CD8-positive, alpha-beta memory T cell (primary cell): ENCODE results near the gene LRRK1. TPM values are rescaled to one million over a fixed set of nuclear protein-coding genes. Genes with fewer than 3 reads are reported as not detected.

Source experiments
- CTCF ChIA-PET: fragments of 350-600 bp; sonication (Branson Sonifier 250); formaldehyde crosslinking; loops from one replicate; lab custom pipeline; 2021; ENCODE audit warnings: antibody characterized with exemption; lab: Charles Lee
- POLR2A ChIA-PET: fragments of 350-600 bp; sonication (Branson Sonifier 250); formaldehyde crosslinking; loops from one replicate; lab custom pipeline; 2021; ENCODE audit warnings: antibody characterized with exemption; lab: Charles Lee
- DNase-seq, 5 donors: peaks; one replicate each; pipeline versions ENCODE4 v3.0.0 to v3.0.0-alpha.2; 2020 to 2022; ENCODE audit warnings: mixed read lengths in 1 of 5
- H3K27ac ChIP-seq: one replicate; pipeline ENCODE4 v1.7.0; 2013; ENCODE audit warnings: low read depth, mild to moderate bottlenecking, low read length, moderate library complexity
- H3K27me3 ChIP-seq: 2 replicates; pipeline ENCODE4 v1.7.0; 2013; ENCODE audit warnings: low read length, mild to moderate bottlenecking; ENCODE audit not compliant: insufficient read depth, poor library complexity, severe bottlenecking
- H3K36me3 ChIP-seq: 2 replicates; pipeline ENCODE4 v1.7.0; 2013; ENCODE audit warnings: mild to moderate bottlenecking, low read length, moderate library complexity; ENCODE audit not compliant: insufficient read depth
- H3K4me1 ChIP-seq: 2 replicates; pipeline ENCODE4 v1.7.0; 2013; ENCODE audit warnings: mild to moderate bottlenecking, low read length, moderate library complexity; ENCODE audit not compliant: insufficient read depth
- H3K4me3 ChIP-seq: 2 replicates; pipeline ENCODE4 v1.7.0; 2013; ENCODE audit warnings: mild to moderate bottlenecking, low read length
- H3K9me3 ChIP-seq: 2 replicates; pipeline ENCODE4 v1.7.0; 2013; ENCODE audit warnings: mild to moderate bottlenecking, low read length
- H3K27ac Mint-ChIP-seq, 8 donors: one replicate each; pipeline ENCODE4 v1.8.0; 2020 to 2021; ENCODE audit warnings: mixed read lengths in 8 of 8, mild to moderate bottlenecking in 6 of 8, inconsistent platforms in 3 of 8, moderate library complexity in 3 of 8
- H3K27me3 Mint-ChIP-seq, 2 donors: one replicate each; pipeline ENCODE4 v1.8.0; 2020 to 2021; ENCODE audit warnings: mixed read lengths in 2 of 2, mild to moderate bottlenecking in 1 of 2, moderate library complexity in 1 of 2
- H3K36me3 Mint-ChIP-seq, 3 donors: one replicate each; pipeline ENCODE4 v1.8.0; 2020 to 2021; ENCODE audit warnings: mixed read lengths in 3 of 3, inconsistent platforms in 1 of 3, mild to moderate bottlenecking in 1 of 3
- H3K4me1 Mint-ChIP-seq, 3 donors: one replicate each; pipeline ENCODE4 v1.8.0; 2020 to 2021; ENCODE audit warnings: mixed read lengths in 3 of 3, inconsistent platforms in 1 of 3, mild to moderate bottlenecking in 1 of 3
- H3K4me3 Mint-ChIP-seq, 7 donors: one replicate each; pipeline ENCODE4 v1.8.0; 2020 to 2021; ENCODE audit warnings: mixed read lengths in 7 of 7, mild to moderate bottlenecking in 6 of 7, moderate library complexity in 4 of 7, inconsistent platforms in 2 of 7
- H3K9me3 Mint-ChIP-seq, 5 donors: one replicate each; pipeline ENCODE4 v1.8.0; 2020 to 2022; ENCODE audit warnings: mixed read lengths in 5 of 5, mild to moderate bottlenecking in 3 of 5, moderate library complexity in 2 of 5, inconsistent platforms in 1 of 5
- polyA plus RNA-seq: library from polyadenylated mRNA; unstranded; fragments of 300-500 nt; fragmentation: Illumina TruSeq; gene quantifications from one replicate; pipeline ENCODE4 v1.2.3, GENCODE V29; 2021
- total RNA-seq, 2 experiments: library from RNA; stranded (reverse); gene quantifications; one replicate each; pipeline ENCODE4 v1.2.3, GENCODE V29; 2021

The LRRK1 gene
- total and polyA plus RNA-seq, 3 experiments from 2014 or later = 0.31 to 0.79 TPM; not detected in 1

DNA sequence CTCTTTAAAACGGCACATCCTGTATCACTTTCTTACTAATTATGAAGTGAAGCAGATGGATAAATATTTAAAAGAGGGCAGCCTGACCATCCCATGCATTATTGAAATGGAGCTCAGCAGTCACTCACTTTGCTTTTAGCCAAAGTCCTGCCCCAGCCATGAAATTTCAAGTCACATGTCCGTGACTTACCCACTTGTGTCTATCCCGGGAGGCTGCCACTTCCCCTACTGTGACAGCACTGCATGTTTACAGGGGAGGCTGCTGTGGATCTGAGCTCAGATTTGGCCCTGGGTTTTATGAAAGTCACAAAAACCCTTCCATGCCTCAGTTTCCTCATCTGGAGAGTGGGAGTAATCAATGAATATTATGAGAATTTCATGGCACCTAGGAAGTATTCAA, 17.9 kb upstream of the LRRK1 start:
- ChIA-PET POLR2A (no interaction called here), CTCF (no interaction called here)
- H3K9me3 Mint-ChIP-seq = no peaks in the 10 kb centered on the region
- DNase-seq = no peak
- H3K36me3 Mint-ChIP-seq = no peaks in the 10 kb centered on the region
- H3K27me3 Mint-ChIP-seq = peaks cover 1 to 26% of the 10 kb centered on the region in 2 donors
- Histone ChIP-seq H3K9me3 (no peaks in the 10 kb centered on the region), H3K27ac (no peak overlapping the region), H3K36me3 (no peaks in the 10 kb centered on the region), H3K4me3 (no peak overlapping the region), H3K4me1 (no peaks in the 10 kb centered on the region), H3K27me3 (no peaks in the 10 kb centered on the region)
- no peak overlapping the region for H3K27ac Mint-ChIP-seq
- no peak overlapping the region for H3K4me3 Mint-ChIP-seq
- H3K4me1 Mint-ChIP-seq = no peaks in the 10 kb centered on the region

DNA sequence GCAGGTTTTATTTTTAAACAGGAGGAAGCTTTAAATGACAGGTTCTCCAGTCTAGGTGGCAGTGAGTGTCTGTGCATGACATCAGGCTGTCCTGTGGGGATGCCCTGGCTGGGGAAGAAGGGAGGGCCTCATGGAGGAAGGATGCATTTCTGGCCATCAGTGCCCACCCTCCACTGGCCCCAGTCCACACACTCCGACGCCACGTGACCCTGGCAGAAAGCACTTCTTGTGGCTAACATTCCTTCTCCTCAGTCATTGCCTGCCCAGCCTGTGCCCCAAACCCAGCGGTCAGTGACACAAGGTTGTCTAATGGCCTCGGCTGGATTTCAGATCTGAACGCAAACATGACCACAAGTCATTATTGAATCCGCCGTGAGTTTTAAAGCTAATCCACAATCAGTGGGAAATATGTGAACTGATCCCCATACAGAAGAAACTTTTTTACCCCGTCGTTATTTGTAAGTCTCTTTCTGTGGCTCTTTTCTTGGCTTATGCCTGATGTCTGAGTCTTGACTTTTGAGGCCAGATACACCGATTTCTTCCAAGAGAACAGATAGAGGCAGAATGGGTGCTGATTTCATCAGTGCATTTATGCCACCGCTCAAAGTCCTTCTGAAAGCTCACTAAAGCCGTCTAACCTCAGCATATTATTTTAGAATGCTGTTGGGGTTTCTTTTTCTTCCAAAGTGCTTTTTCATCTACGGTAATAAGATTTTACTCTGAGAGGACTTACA, 17.3 kb upstream of the LRRK1 start:
- peak overlapping the region in 1 of 8 donors; percentile 34 for H3K27ac Mint-ChIP-seq
- Histone ChIP-seq H3K4me1 (no peaks in the 10 kb centered on the region), H3K27me3 (no peaks in the 10 kb centered on the region), H3K36me3 (no peaks in the 10 kb centered on the region), H3K9me3 (no peaks in the 10 kb centered on the region), H3K4me3 (no peak overlapping the region), H3K27ac (no peak overlapping the region)
- no peaks in the 10 kb centered on the region for H3K4me1 Mint-ChIP-seq
- H3K27me3 Mint-ChIP-seq = peaks cover 1 to 25% of the 10 kb centered on the region in 2 donors
- H3K9me3 Mint-ChIP-seq = no peaks in the 10 kb centered on the region
- no peaks in the 10 kb centered on the region for H3K36me3 Mint-ChIP-seq
- ChIA-PET POLR2A (no interaction called here), CTCF (no interaction called here)
- no peak overlapping the region for H3K4me3 Mint-ChIP-seq
- DNase-seq = no peak

DNA sequence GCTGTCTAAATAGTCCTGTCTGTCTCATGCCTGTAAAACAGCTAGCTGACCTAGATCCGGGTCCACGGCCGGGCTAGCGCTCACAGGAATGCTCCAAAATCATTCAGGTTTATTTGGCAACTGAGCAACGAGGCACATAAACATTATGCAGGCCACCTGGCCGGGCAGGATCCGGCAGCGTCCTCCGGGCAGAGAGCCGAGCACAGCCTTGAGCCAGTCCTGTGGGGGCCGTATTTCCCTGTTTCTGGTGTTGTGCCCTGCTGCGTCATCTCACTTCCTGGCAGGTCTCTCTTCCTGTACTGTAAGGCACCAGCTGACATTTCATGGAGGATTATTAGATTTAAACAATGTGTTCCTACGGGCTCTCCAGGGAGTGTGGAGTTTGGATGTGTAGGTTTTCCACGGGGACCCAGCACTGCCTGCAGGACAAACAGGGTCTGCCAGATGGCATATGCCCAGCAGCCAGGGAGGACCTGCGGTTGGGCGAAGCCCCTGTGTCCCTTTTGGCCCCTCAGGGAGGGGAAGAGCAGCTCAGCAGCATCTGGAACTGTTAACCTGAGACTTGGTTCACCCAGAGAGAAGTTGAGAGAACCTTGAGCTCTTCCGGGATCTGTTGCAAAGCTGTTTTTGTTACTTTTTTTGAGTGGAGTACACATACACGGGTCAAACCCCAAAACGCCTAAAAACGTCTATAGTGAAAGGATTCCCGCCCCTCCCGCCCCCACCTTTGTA, 16.6 kb upstream of the LRRK1 start:
- Histone ChIP-seq H3K9me3 (no peaks in the 10 kb centered on the region), H3K27ac (no peak overlapping the region), H3K36me3 (no peaks in the 10 kb centered on the region), H3K27me3 (no peaks in the 10 kb centered on the region), H3K4me1 (no peaks in the 10 kb centered on the region), H3K4me3 (no peak overlapping the region)
- Mint-ChIP-seq H3K36me3 (no peaks in the 10 kb centered on the region), H3K9me3 (no peaks in the 10 kb centered on the region), H3K4me1 (no peaks in the 10 kb centered on the region), H3K27me3 (peaks cover 1 to 22% of the 10 kb centered on the region in 2 donors), H3K4me3 (no peak overlapping the region), H3K27ac (no peak overlapping the region)
- no peak for DNase-seq
- CTCF ChIA-PET = no interaction called here
- POLR2A ChIA-PET = no interaction called here

DNA sequence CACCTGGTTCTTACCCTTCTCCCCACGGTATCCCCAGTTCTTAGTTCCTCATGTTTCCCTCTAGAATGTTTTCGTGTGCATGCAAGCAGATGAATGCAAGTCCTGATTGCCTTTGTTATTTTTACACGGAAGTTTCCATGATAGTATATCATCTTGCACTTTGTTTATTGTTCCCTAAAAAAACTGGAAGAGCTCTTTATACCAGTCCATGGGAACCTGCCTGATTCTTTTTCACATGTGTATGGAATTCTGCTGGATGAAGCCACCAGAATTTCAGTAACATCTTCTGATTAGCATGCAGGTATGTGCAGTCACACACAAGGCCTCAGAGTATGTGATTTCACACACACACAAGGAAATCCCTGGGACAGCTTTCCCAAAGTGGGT, 16.0 kb upstream of the LRRK1 start:
- Histone ChIP-seq H3K27me3 (no peaks in the 10 kb centered on the region), H3K9me3 (no peaks in the 10 kb centered on the region), H3K4me1 (no peaks in the 10 kb centered on the region), H3K4me3 (no peak overlapping the region), H3K27ac (no peak overlapping the region), H3K36me3 (no peaks in the 10 kb centered on the region)
- CTCF ChIA-PET = no interaction called here
- POLR2A ChIA-PET = no interaction called here
- H3K36me3 Mint-ChIP-seq = no peaks in the 10 kb centered on the region
- DNase-seq = no peak
- peaks cover 1 to 23% of the 10 kb centered on the region in 2 donors for H3K27me3 Mint-ChIP-seq
- no peaks in the 10 kb centered on the region for H3K4me1 Mint-ChIP-seq
- no peak overlapping the region for H3K27ac Mint-ChIP-seq
- no peaks in the 10 kb centered on the region for H3K9me3 Mint-ChIP-seq
- no peak overlapping the region for H3K4me3 Mint-ChIP-seq

DNA sequence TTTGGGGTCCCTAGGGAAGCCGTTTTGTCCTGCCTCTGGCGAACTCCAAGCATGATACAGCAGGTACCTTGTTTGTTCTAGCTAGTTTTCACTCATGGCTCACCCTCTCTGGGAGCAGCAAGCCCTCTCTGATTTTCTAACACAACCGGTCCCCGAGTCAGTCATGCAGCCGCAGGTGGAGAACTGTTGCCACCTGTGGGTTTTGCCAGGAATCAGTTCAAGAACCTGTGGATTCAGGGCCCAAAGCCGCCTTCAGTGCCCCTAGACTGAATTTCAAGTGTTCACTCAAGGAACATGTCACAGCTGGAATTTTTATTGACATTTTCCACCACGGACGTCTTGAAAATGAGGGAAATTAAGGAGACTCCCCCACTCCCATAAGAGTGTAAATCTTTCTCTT, 13.3 kb upstream of the LRRK1 start:
- Histone ChIP-seq H3K36me3 (no peaks in the 10 kb centered on the region), H3K4me3 (no peak overlapping the region), H3K27me3 (no peaks in the 10 kb centered on the region), H3K4me1 (no peaks in the 10 kb centered on the region), H3K27ac (no peak overlapping the region), H3K9me3 (no peaks in the 10 kb centered on the region)
- Mint-ChIP-seq H3K9me3 (no peaks in the 10 kb centered on the region), H3K36me3 (no peaks in the 10 kb centered on the region), H3K27ac (no peak overlapping the region), H3K27me3 (peaks cover 2 to 20% of the 10 kb centered on the region in 2 donors), H3K4me1 (no peaks in the 10 kb centered on the region), H3K4me3 (no peak overlapping the region)
- DNase-seq = no peak
- ChIA-PET CTCF (interaction anchor here (1.2 to 1.3 kb wide), 2 partner anchors 11 to 33 kb away, joined by 4 read pairs; no protein-coding TSS in a partner anchor), POLR2A (no interaction called here)

DNA sequence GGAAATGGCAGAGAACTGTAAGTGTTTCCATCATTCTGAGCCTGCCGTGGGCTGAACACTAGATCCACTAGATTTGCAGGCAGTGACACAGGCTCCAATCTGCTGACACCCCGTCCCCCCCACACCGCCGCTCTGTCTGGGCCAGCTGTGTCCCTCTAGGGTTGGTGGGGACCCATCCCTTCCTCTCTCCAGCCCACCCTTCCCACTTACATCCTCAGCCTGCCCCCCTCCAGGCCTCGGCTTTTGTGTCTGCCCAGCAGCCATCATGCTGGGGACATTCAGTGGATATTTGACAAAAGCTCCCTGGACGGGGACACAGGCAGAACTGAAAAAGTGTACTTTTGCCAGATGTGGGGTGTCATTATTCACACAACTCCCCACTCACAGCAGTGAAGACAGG, 10.7 kb upstream of the LRRK1 start:
- Histone ChIP-seq H3K27ac (no peak overlapping the region), H3K4me3 (no peak overlapping the region), H3K4me1 (no peaks in the 10 kb centered on the region), H3K27me3 (no peaks in the 10 kb centered on the region), H3K36me3 (no peaks in the 10 kb centered on the region), H3K9me3 (no peaks in the 10 kb centered on the region)
- Mint-ChIP-seq H3K9me3 (no peaks in the 10 kb centered on the region), H3K27ac (no peak overlapping the region), H3K27me3 (peaks cover 4 to 37% of the 10 kb centered on the region in 2 donors), H3K36me3 (no peaks in the 10 kb centered on the region), H3K4me1 (no peaks in the 10 kb centered on the region), H3K4me3 (no peak overlapping the region)
- POLR2A ChIA-PET = no interaction called here
- DNase-seq = no peak
- CTCF ChIA-PET = no interaction called here

DNA sequence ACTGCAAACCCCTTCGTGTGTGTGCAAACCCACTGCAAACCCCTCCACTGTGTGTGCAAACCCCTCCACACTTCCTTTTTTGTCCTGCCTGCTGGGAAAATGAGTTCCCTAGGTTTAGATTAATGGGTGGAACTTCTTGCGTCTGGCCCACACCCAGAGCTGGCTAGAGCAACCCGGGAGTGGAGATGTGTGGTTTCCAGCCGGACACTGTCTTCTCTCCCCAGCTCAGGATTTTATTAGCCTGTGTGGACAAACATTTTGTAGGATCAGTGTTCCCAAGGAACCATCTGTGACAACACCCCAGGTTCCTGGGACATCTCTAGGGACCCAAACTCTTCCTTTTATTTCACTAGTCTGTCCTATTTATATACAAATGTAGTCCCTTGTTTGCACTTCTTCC, 9.6 kb upstream of the LRRK1 start:
- Histone ChIP-seq H3K27ac (no peak overlapping the region), H3K36me3 (no peaks in the 10 kb centered on the region), H3K4me1 (no peaks in the 10 kb centered on the region), H3K4me3 (no peak overlapping the region), H3K27me3 (no peaks in the 10 kb centered on the region), H3K9me3 (no peaks in the 10 kb centered on the region)
- POLR2A ChIA-PET = no interaction called here
- no peaks in the 10 kb centered on the region for H3K36me3 Mint-ChIP-seq
- no peaks in the 10 kb centered on the region for H3K9me3 Mint-ChIP-seq
- H3K4me1 Mint-ChIP-seq = no peaks in the 10 kb centered on the region
- CTCF ChIA-PET = interaction anchor here (0.9 kb wide), 1 partner anchor 9 kb away, joined by 3 read pairs; no protein-coding TSS in a partner anchor
- H3K27me3 Mint-ChIP-seq = peaks cover 12 to 46% of the 10 kb centered on the region in 2 donors
- no peak overlapping the region for H3K27ac Mint-ChIP-seq
- no peak overlapping the region for H3K4me3 Mint-ChIP-seq
- DNase-seq = no peak
